Parathyroid adenoma (tissue), 2 donors: ENCODE data around the gene CCDC182.

Experiments used
- H2AFZ ChIP-seq: fragments of 300-600 bp; sonication (generic); one replicate; pipeline ENCODE4 v1.7.0; 2017; ENCODE audit warnings: antibody characterized with exemption, mild to moderate bottlenecking
- H3K27ac ChIP-seq: fragments of 300-600 bp; sonication (generic); one replicate; pipeline ENCODE4 v1.7.0; 2017
- H3K27me3 ChIP-seq: fragments of 300-600 bp; sonication (generic); one replicate; pipeline ENCODE4 v1.7.0; 2017; ENCODE audit warnings: low read length; ENCODE audit not compliant: control insufficient read depth, insufficient read depth
- H3K36me3 ChIP-seq: fragments of 300-600 bp; sonication (generic); one replicate; pipeline ENCODE4 v1.7.0; 2017; ENCODE audit warnings: low read length; ENCODE audit not compliant: control insufficient read depth, insufficient read depth
- H3K4me1 ChIP-seq: fragments of 300-600 bp; sonication (generic); one replicate; pipeline ENCODE4 v1.7.0; 2017; ENCODE audit warnings: control low read depth
- H3K4me2 ChIP-seq: fragments of 300-600 bp; sonication (generic); one replicate; pipeline ENCODE4 v1.7.0; 2017; ENCODE audit warnings: low read length
- H3K4me3 ChIP-seq: fragments of 300-600 bp; sonication (generic); one replicate; pipeline ENCODE4 v1.7.0; 2017; ENCODE audit warnings: low read depth, low read length
- H3K79me2 ChIP-seq: fragments of 300-600 bp; sonication (generic); one replicate; pipeline ENCODE4 v1.7.0; 2017; ENCODE audit warnings: control low read depth
- H3K9ac ChIP-seq: fragments of 300-600 bp; sonication (generic); one replicate; pipeline ENCODE4 v1.7.0; 2017; ENCODE audit warnings: mild to moderate bottlenecking
- H3K9me3 ChIP-seq: fragments of 300-600 bp; sonication (generic); one replicate; pipeline ENCODE4 v1.7.0; 2017; ENCODE audit warnings: low read length; ENCODE audit not compliant: control insufficient read depth
- TF ChIP-seq, protein P1 (sequence below): fragments of 300-600 bp; sonication (generic); IDR thresholded peaks from one replicate; pipeline ENCODE4 v1.7.0; 2017; ENCODE audit warnings: antibody characterized with exemption, mild to moderate bottlenecking
- donor health status: primary hyperparathyroidism.

Gene CCDC182

DNA sequence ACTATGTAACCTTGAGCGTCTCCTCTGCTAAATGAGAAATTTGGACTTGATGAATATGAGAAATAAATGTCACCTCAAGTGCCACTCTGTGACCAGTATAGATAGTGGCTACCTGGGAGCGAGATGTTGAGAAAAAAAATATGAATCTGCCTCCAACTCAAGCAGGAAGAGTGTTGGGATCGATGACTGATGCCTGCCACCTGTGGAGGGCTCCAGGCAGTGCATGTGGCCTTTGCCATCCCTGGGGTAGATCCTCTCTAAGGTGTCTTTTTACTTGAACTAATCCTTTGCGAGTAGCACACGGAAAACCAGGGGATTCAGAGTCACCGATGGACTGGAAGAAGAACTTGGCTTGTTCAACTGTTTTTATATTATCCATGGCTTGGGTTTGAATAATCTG lies 9.4 kb downstream of the CCDC182 start:
- H3K79me2 ChIP-seq, result no peaks in the 10 kb centered on the region
- H3K27ac ChIP-seq, result no peak overlapping the region
- H3K4me3 ChIP-seq, result no peak overlapping the region
- H3K4me1 ChIP-seq, result no peaks in the 10 kb centered on the region
- no peak overlapping the region for H3K4me2 ChIP-seq
- H3K9me3 ChIP-seq, result no peaks in the 10 kb centered on the region
- H3K36me3 ChIP-seq, result no peaks in the 10 kb centered on the region
- no peak overlapping the region for H2AFZ ChIP-seq
- H3K27me3 ChIP-seq, result no peaks in the 10 kb centered on the region
- no peak overlapping the region for H3K9ac ChIP-seq
- TF ChIP-seq, protein P1, sequence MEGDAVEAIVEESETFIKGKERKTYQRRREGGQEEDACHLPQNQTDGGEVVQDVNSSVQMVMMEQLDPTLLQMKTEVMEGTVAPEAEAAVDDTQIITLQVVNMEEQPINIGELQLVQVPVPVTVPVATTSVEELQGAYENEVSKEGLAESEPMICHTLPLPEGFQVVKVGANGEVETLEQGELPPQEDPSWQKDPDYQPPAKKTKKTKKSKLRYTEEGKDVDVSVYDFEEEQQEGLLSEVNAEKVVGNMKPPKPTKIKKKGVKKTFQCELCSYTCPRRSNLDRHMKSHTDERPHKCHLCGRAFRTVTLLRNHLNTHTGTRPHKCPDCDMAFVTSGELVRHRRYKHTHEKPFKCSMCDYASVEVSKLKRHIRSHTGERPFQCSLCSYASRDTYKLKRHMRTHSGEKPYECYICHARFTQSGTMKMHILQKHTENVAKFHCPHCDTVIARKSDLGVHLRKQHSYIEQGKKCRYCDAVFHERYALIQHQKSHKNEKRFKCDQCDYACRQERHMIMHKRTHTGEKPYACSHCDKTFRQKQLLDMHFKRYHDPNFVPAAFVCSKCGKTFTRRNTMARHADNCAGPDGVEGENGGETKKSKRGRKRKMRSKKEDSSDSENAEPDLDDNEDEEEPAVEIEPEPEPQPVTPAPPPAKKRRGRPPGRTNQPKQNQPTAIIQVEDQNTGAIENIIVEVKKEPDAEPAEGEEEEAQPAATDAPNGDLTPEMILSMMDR, result no peak

DNA sequence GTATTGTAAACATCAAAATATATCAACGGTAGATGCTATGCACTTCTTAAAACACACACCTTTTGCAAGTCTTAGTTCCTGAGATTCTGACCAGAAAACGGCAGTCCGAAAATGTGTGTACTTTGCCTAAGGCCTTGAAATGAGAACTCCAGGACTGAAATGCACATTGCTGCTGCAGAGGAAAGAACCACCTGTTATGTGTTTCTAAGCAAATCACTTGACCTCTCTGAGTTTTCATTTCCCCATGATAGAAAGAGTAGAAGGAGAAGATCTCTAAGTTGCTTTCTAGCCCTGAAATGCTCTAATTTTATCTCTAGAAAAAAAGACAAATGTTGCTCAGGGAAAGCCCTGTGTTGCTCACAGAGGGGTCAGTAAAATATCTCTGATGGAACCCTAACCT lies 9.9 kb downstream of the CCDC182 start:
- no peaks in the 10 kb centered on the region for H3K27me3 ChIP-seq
- H2AFZ ChIP-seq, result no peak overlapping the region
- no peaks in the 10 kb centered on the region for H3K36me3 ChIP-seq
- H3K9me3 ChIP-seq, result no peaks in the 10 kb centered on the region
- H3K4me2 ChIP-seq, result no peak overlapping the region
- H3K9ac ChIP-seq, result no peak overlapping the region
- TF ChIP-seq, protein P1, result no peak
- H3K79me2 ChIP-seq, result no peaks in the 10 kb centered on the region
- H3K27ac ChIP-seq, result no peak overlapping the region
- no peaks in the 10 kb centered on the region for H3K4me1 ChIP-seq
- H3K4me3 ChIP-seq, result no peak overlapping the region

DNA sequence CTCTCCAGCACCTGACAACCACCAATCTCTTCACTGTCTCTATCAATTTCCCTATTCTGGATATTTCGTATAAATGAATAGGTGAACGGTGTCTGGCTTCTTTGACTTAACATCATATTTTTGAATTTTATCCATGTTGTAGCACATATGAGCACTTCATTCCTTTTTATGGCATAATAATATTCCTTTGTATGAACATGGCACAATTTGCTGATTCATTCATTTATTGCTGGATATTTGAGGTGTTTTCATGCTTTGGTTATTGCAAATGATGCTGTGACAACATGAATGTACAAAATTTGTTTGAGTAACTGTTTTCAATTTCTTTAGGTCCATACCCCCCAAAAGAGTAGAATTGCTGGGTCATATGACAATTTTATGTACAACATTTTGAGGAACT lies 12.0 kb downstream of the CCDC182 start:
- Histone ChIP-seq H3K27me3 (no peaks in the 10 kb centered on the region), H3K9me3 (no peaks in the 10 kb centered on the region), H3K27ac (no peak overlapping the region), H3K36me3 (no peaks in the 10 kb centered on the region), H3K4me2 (no peak overlapping the region), H3K4me1 (no peaks in the 10 kb centered on the region), H3K4me3 (no peak overlapping the region), H3K9ac (no peak overlapping the region), H2AFZ (no peak overlapping the region), H3K79me2 (no peaks in the 10 kb centered on the region)
- TF ChIP-seq, protein P1, result no peak

DNA sequence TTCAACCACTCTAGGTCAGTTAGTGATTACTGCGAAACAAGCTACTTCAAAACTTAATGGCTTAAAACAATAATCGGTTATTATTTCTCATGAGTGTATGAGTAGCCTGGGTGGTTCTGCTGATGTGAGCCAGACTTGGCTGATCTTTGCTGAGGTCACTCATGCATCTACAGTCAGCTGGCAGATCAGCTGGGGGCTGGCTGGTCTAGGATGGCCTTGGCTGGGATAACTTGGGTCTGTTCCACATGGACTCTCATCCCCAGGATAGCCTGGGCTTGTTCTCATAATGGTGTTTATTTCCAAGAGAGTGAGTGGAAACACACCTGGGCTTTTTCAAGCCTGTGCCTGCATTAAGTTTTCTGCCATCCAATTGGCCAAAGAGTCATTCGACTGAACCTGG lies 13.0 kb downstream of the CCDC182 start:
- Histone ChIP-seq H3K9me3 (no peaks in the 10 kb centered on the region), H2AFZ (no peak overlapping the region), H3K36me3 (no peaks in the 10 kb centered on the region), H3K4me1 (no peaks in the 10 kb centered on the region), H3K27me3 (no peaks in the 10 kb centered on the region), H3K4me2 (no peak overlapping the region), H3K9ac (no peak overlapping the region), H3K79me2 (no peaks in the 10 kb centered on the region), H3K4me3 (no peak overlapping the region), H3K27ac (no peak overlapping the region)
- TF ChIP-seq, protein P1, result no peak

DNA sequence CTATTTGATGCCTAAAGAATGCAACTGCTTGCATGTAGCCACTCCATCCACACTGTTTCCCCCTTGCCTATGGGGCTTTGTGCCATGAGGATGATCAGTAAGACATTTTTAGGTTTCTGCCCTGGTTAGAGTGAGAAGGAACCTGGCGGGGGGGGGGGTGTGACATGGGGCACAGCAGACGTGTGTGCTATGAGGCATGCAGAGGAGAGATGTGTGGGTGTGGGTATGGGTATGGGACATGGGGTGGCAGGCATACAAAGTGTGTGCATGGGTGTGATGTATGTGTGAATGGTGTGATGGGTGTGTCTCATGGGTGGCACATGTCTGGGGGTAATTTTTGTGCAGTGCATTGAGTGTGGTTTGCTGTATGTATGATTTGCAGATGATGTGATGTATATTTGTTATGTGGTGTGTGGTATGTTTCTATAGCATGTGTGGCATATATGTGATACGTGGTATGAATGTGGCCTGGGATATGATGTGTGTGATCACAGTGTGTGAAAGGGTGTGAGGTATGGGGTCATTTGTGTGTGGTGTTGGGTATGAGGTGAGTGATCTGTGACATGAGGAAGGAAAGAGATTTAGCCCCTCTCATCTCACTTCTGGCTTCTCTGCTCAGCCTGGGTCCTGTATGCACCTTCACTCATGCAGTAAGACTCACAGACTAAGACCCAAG lies 14.9 kb downstream of the CCDC182 start:
- Histone ChIP-seq H3K4me3 (no peak overlapping the region), H3K4me2 (no peak overlapping the region), H2AFZ (no peak overlapping the region), H3K27me3 (no peaks in the 10 kb centered on the region), H3K79me2 (no peaks in the 10 kb centered on the region), H3K9ac (no peak overlapping the region), H3K4me1 (no peaks in the 10 kb centered on the region), H3K36me3 (no peaks in the 10 kb centered on the region), H3K9me3 (no peaks in the 10 kb centered on the region), H3K27ac (no peak overlapping the region)
- TF ChIP-seq, protein P1, result no peak
